ENCODE results near the gene ZNF483.
A peak's percentile ranks its signal among the peaks of the same experiment; 100 is the strongest.

Gene ZNF483

DNA sequence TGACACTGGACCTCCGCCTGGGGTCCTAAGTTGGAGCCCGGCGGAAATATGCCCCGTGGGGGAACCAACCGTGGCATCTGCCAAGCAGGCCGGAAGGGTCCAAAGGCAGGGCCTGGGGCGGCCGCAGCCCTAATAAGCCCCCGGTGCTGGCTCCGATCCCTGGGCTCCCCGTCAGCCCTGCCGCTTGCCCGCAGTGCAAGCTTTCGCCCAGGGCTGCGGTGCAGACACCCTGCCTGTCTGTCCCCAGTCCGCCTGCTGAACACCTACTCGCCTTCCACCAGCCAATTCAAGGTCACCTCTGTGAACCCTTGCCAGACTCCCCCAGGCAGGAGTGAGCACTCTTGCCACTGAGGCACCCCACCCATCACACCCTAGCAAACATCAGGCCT, 75.0 kb downstream of the ZNF483 start:
- in situ Hi-C loops (cut with HindIII; ENCODE audit: low pct_ligation_motif_present, low sequenced_read_pairs): no loop called here
- DNase-seq: no peak

GRCh38 chr9:111601237-111602018, 76.4 kb downstream of the ZNF483 start:
- no peak for TF ChIP-seq CTCF (IDR thresholded peaks at IDR 0.05; ENCODE audit: low read depth, low read length, missing control alignments)
- no peak overlapping the region for H3K4me3 ChIP-seq (ENCODE audit: low read depth, low read length)
- in situ Hi-C loops (cut with HindIII; ENCODE audit: low pct_ligation_motif_present, low sequenced_read_pairs): no loop called here
- peak; percentile 45 for DNase-seq
- H3K36me3 ChIP-seq (replicated peaks): peaks cover 4% of the 10 kb centered on the region
- H3K27ac ChIP-seq: peak overlapping the region; percentile 19
- no peaks in the 10 kb centered on the region for H3K27me3 ChIP-seq (replicated peaks)

More for the DNA sequence above, 75.0 kb downstream of the ZNF483 start:
- TF ChIP-seq CTCF (IDR thresholded peaks at IDR 0.05; ENCODE audit: low read depth, low read length, missing control alignments): no peak
- peak overlapping the region; percentile 80 for H3K27ac ChIP-seq
- H3K27me3 ChIP-seq (replicated peaks): no peaks in the 10 kb centered on the region
- H3K36me3 ChIP-seq (replicated peaks): peaks cover 14% of the 10 kb centered on the region
- peak overlapping the region; percentile 70 for H3K4me3 ChIP-seq (ENCODE audit: low read depth, low read length)

DNA sequence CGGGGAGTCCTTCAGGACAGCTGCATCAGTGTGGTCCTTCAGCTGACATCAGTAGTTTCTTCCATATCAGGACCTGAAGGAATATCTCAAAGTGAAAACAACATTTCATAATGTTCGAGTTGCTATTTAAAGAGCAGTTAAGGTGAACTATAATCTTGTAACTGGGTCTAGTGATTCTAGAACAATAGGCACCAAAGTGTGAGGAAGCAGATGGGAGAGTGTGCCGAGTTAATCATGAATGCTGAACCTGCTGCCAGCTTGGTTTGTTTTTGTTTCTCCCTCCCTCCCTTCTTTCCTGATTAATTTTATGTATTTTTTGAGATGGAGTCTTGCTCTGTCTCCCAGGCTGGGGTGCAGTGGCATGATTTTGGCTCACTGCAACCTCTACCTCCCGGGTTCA, 78.1 kb downstream of the ZNF483 start:
- DNase-seq: no peak
- H3K36me3 ChIP-seq (replicated peaks): no peaks in the 10 kb centered on the region
- no peak overlapping the region for H3K27ac ChIP-seq
- in situ Hi-C loops (cut with HindIII; ENCODE audit: low pct_ligation_motif_present, low sequenced_read_pairs): no loop called here
- no peaks in the 10 kb centered on the region for H3K27me3 ChIP-seq (replicated peaks)
- TF ChIP-seq CTCF (IDR thresholded peaks at IDR 0.05; ENCODE audit: low read depth, low read length, missing control alignments): no peak
- H3K4me3 ChIP-seq (ENCODE audit: low read depth, low read length): no peak overlapping the region

- no peak for TF ChIP-seq CTCF (IDR thresholded peaks at IDR 0.05; ENCODE audit: low read depth, low read length, missing control alignments)
- H3K27ac ChIP-seq: no peak overlapping the region
- no peak overlapping the region for H3K4me3 ChIP-seq (ENCODE audit: low read depth, low read length)
- DNase-seq: no peak
- H3K36me3 ChIP-seq (replicated peaks): no peaks in the 10 kb centered on the region
- H3K27me3 ChIP-seq (replicated peaks): no peaks in the 10 kb centered on the region
- in situ Hi-C loops (cut with HindIII; ENCODE audit: low pct_ligation_motif_present, low sequenced_read_pairs): no loop called here
Observed at GRCh38 chr9:111604054-111604615, 79.2 kb downstream of the ZNF483 start.

- DNase-seq: no peak
- no peak for TF ChIP-seq CTCF (IDR thresholded peaks at IDR 0.05; ENCODE audit: low read depth, low read length, missing control alignments)
- H3K4me3 ChIP-seq (ENCODE audit: low read depth, low read length): no peak overlapping the region
- in situ Hi-C loops (cut with HindIII; ENCODE audit: low pct_ligation_motif_present, low sequenced_read_pairs): no loop called here
- H3K27me3 ChIP-seq (replicated peaks): no peaks in the 10 kb centered on the region
- H3K36me3 ChIP-seq (replicated peaks): no peaks in the 10 kb centered on the region
- H3K27ac ChIP-seq: no peak overlapping the region
Observed at GRCh38 chr9:111605041-111605559, 80.1 kb downstream of the ZNF483 start.
